Body of pancreas (tissue), 4 donors: ENCODE data around the gene MPST.

Source experiments
- POLR2A ChIP-seq, 3 donors: fragments of 450-650 bp; IDR thresholded peaks; one replicate each; pipeline ENCODE4 v1.6.1; 2016; ENCODE audit warnings: antibody characterized with exemption in 3 of 3, mild to moderate bottlenecking in 2 of 3
- TF ChIP-seq, protein P1 (sequence below), 7 experiments: fragments of 450-650 bp in 4 of 7; fragments of 200-600 bp in 3 of 7; sonication (generic) in 3 of 7; IDR thresholded peaks; one replicate each; pipeline ENCODE4 v1.5.1; 2016 to 2019; ENCODE audit warnings: antibody characterized with exemption in 7 of 7

DNA sequence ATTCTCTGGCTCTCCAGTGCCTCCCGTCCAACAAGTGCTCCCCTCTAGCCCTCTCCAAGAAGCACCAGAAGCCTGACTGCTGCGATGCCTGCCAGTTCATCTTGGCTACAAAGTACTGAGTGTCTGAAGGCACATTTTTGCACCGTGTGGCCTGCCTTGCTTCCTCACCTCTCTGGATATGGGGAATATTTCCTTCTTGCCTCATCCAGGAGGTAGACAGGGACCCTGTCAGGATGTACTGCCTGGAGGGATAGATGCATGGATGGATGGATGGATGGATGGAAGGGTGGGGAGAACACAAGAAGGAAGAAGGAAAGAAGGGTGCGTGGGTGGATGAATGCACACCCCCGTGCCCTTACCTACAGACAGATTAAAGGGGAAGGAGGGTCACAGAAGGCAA is 59.6 kb downstream of the MPST start:
- TF ChIP-seq, protein P1, sequence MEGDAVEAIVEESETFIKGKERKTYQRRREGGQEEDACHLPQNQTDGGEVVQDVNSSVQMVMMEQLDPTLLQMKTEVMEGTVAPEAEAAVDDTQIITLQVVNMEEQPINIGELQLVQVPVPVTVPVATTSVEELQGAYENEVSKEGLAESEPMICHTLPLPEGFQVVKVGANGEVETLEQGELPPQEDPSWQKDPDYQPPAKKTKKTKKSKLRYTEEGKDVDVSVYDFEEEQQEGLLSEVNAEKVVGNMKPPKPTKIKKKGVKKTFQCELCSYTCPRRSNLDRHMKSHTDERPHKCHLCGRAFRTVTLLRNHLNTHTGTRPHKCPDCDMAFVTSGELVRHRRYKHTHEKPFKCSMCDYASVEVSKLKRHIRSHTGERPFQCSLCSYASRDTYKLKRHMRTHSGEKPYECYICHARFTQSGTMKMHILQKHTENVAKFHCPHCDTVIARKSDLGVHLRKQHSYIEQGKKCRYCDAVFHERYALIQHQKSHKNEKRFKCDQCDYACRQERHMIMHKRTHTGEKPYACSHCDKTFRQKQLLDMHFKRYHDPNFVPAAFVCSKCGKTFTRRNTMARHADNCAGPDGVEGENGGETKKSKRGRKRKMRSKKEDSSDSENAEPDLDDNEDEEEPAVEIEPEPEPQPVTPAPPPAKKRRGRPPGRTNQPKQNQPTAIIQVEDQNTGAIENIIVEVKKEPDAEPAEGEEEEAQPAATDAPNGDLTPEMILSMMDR (IDR thresholded peaks at IDR 0.05): no peak
- TF ChIP-seq POLR2A (IDR thresholded peaks at IDR 0.05): no peak
